ENCODE results near the gene TMEM52B.

Gene TMEM52B

DNA sequence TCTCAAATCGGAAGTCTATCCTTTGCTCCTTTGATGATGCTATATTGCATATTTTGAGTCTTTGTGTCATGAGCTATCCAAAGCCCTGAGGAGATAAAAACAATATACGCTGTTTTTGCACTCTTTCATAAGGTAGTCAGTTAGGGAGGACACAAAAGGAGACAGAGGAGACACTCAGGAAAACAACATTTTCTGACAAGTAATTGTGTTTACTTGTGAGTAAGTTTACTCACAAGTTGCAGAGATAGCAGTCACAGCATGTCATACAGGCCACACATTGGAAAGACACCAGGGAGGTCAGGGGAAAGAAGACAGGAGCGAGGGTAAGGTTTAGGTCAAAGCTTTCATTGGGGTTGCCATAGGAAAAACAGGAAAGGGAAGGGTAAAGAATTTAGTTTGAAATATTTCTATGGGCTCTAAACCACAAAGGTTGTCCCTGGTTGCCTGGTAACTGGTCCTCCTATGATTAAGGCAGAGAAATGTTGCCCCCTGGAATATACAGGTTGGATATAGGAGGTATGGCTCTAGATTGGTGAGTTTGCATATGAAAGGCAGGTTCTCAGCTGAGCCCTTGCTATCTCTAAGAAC, 26.5 kb downstream of the TMEM52B start:
- no peak for DNase-seq (ENCODE audit: extremely low read depth, low read depth)
- TF ChIP-seq, protein P1, sequence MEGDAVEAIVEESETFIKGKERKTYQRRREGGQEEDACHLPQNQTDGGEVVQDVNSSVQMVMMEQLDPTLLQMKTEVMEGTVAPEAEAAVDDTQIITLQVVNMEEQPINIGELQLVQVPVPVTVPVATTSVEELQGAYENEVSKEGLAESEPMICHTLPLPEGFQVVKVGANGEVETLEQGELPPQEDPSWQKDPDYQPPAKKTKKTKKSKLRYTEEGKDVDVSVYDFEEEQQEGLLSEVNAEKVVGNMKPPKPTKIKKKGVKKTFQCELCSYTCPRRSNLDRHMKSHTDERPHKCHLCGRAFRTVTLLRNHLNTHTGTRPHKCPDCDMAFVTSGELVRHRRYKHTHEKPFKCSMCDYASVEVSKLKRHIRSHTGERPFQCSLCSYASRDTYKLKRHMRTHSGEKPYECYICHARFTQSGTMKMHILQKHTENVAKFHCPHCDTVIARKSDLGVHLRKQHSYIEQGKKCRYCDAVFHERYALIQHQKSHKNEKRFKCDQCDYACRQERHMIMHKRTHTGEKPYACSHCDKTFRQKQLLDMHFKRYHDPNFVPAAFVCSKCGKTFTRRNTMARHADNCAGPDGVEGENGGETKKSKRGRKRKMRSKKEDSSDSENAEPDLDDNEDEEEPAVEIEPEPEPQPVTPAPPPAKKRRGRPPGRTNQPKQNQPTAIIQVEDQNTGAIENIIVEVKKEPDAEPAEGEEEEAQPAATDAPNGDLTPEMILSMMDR (IDR thresholded peaks at IDR 0.05; ENCODE audit: low read depth, low read length): no peak

DNA sequence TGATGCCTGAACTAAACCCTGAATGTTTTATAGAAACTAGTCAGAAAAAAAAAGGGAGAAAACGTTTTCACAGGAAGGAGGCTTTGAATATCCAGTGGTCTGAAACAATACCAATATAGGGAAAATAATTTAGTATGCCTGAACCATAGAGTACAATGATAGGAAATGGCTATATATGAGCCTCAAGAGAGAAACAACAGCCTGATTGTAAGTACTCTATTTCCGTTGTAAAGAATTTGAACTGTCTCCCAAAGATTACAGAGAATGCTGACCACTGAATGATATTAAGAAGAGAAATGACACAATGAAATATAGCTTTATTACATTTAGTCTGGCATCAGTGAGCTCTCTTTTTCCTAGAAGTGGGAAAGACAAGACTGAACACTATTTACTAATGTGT, 28.3 kb downstream of the TMEM52B start:
- TF ChIP-seq, protein P1 (IDR thresholded peaks at IDR 0.05; ENCODE audit: low read depth, low read length): no peak
- no peak for DNase-seq (ENCODE audit: extremely low read depth, low read depth)

DNA sequence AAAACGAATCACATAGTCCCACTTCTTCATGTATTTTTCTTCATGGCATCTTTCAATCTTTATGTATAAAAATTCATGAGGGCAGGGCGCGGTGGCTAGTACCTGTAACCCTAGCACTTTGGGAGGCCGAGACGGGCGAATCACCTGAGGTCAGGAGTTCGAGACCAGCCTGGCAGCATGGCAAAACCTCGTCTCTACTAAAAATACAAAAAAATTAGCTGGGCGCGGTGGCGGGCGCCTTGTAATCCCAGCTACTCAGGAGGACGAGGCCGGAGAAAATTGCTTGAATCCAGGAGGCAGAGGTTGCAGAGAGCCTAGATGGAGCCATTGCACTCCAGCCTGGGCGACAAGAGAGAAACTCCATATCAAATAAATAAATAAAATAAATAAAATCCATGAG, 31.4 kb downstream of the TMEM52B start:
- no peak for DNase-seq (ENCODE audit: extremely low read depth, low read depth)
- TF ChIP-seq, protein P1 (IDR thresholded peaks at IDR 0.05; ENCODE audit: low read depth, low read length): no peak

DNA sequence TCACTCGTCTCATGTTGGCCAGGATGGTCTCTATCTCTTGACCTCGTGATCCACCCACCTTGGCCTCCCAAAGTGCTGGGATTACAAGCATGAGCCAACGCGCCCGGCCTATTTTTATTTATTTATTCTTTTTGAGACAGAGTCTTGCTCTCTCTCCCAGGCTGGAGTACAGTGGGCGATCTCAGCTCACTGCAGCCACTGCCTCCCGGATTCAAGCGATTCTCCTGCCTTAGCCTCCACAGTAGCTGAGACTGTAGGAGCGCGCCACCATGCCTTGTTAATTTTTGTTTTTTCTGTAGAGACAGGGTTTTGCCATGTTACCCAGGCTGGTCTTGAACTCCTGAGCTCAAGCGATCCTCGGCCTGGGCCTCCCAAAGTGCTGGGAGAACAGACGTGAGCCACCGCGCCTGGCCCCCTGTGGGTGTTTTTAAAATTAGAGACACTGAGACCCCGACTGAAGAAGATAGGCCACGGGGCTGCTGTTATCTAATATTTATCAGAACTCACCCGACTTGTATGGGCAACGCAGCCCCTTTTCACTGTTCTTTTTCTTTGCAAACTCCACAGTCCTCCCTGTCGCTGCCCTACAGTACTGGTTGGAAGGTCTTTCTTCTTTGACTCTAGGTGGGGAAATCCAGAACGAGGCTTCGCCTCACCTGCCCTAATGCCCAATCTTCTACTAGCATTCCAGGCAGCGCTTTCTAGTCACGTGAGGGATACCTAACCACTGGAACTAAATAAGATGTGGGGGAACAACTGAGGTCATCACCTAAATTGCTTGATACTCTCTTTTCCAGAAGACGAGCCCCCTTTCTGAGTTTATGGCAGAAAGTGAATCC, 32.5 kb downstream of the TMEM52B start:
- DNase-seq (ENCODE audit: extremely low read depth, low read depth): no peak
- TF ChIP-seq, protein P1 (IDR thresholded peaks at IDR 0.05; ENCODE audit: low read depth, low read length): no peak

DNA sequence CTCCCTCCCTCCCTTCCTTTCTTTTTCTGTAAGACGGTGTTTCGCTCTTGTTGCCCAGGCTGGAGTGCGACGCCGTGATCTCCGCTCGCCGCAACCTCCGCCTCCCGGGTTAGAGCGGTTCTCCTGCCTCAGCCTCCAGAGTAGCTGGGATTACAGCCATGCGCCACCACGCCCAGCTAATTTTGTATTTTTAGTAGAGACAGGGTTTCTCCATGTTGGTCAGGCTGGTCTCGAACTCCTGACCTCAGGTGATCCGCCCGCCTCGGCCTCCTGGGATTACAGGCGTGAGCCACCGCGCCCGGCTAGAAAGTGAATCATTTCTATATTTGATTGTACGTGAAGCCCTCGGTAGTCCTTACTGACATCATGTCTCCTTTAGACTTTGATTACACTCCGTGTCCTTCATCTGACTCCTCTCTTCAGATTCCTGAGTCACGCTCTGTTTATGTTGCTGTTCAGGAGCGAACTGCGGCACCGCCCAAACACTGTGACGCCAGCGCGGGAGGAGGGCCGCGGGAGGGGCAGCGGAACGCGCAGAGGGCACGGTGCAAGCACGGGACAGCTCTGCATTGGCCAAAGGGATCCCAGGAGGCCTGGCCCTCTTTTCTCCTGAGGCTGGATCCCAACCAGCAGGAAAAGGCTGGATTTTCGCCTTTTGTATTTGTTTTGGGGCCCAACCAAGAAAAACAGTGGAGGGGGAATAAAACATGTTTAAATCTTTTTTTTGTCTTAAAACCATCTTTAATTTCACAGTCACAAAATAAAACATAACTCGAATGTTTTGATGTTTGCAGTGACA, 33.3 kb downstream of the TMEM52B start:
- DNase-seq (ENCODE audit: extremely low read depth, low read depth): peak; percentile 97
- TF ChIP-seq, protein P1 (IDR thresholded peaks at IDR 0.05; ENCODE audit: low read depth, low read length): no peak

DNA sequence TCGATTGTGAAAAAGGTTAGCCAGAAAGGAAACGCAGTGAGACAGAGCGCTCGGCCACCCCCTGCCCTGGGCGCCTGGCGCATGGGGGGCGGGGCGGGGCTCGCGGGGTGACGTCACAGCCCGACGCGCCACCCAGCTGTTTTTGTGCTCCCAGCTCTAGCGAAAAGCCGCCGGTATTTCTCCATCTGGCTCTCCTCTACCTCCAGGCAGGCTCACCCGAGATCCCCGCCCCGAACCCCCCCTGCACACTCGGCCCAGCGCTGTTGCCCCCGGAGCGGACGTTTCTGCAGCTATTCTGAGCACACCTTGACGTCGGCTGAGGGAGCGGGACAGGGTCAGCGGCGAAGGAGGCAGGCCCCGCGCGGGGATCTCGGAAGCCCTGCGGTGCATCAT, 33.9 kb downstream of the TMEM52B start, which contains the start of gene GABARAPL1:
GABARAPL1 (plus strand) TSS at position 139 of the 393 bp plus-strand sequence; CDS start at position 392, 253 bp downstream.
- peak; percentile 63 for DNase-seq (ENCODE audit: extremely low read depth, low read depth)

More for the DNA sequence above, 33.9 kb downstream of the TMEM52B start, which contains the start of gene GABARAPL1:
- TF ChIP-seq, protein P1 (IDR thresholded peaks at IDR 0.05; ENCODE audit: low read depth, low read length): no peak

Data from AG09319 (cell line).